Osteocyte (in vitro differentiated cells): ENCODE measurements around the gene CAMSAP1. TPM values are rescaled to one million over a fixed set of nuclear protein-coding genes. Genes with fewer than 3 reads are reported as not detected.
A peak's percentile ranks its signal among the peaks of the same experiment; 100 is the strongest.

Experiments
- DNase-seq: peaks from one replicate; pipeline ENCODE4 v3.0.0; 2021; ENCODE audit warnings: mixed read lengths; ENCODE audit not compliant: unreplicated experiment; ENCODE audit errors: extremely low spot score
- H3K27ac Mint-ChIP-seq: one replicate; pipeline ENCODE4 v1.8.0; 2021; ENCODE audit warnings: mild to moderate bottlenecking, mixed read lengths; ENCODE audit not compliant: unreplicated experiment
- H3K27me3 Mint-ChIP-seq: one replicate; pipeline ENCODE4 v1.8.0; 2021; ENCODE audit warnings: mixed read lengths; ENCODE audit not compliant: unreplicated experiment
- H3K36me3 Mint-ChIP-seq: one replicate; pipeline ENCODE4 v1.8.0; 2021; ENCODE audit warnings: mixed read lengths; ENCODE audit not compliant: unreplicated experiment
- H3K4me1 Mint-ChIP-seq: one replicate; pipeline ENCODE4 v1.8.0; 2021; ENCODE audit warnings: mixed read lengths; ENCODE audit not compliant: unreplicated experiment
- H3K4me3 Mint-ChIP-seq: one replicate; pipeline ENCODE4 v1.8.0; 2021; ENCODE audit warnings: mild to moderate bottlenecking, moderate library complexity, mixed read lengths; ENCODE audit not compliant: unreplicated experiment
- H3K9me3 Mint-ChIP-seq: one replicate; pipeline ENCODE4 v1.8.0; 2021; ENCODE audit warnings: mixed read lengths; ENCODE audit not compliant: unreplicated experiment
- CTCF ChIP-seq: fragments of 200-600 bp; sonication (generic); IDR thresholded peaks from 2 replicates; pipeline ENCODE4 v1.5.0; 2021; ENCODE audit warnings: antibody characterized with exemption, mild to moderate bottlenecking, moderate library complexity
- total RNA-seq: library from RNA; stranded (reverse); gene quantifications from 2 replicates; pipeline ENCODE4 v1.2.1, GENCODE V29; 2021

CAMSAP1 gene
- total RNA-seq, 1 donor from 2014 or later, result 34.4 TPM

GRCh38 chr9:135874859-135875258, 32.5 kb downstream of the CAMSAP1 start:
- H3K27ac Mint-ChIP-seq, result no peak overlapping the region
- H3K4me3 Mint-ChIP-seq, result no peak overlapping the region
- no peak for TF ChIP-seq CTCF
- H3K9me3 Mint-ChIP-seq, result no peaks in the 10 kb centered on the region
- DNase-seq, result no peak
- no peaks in the 10 kb centered on the region for H3K27me3 Mint-ChIP-seq
- peaks cover 29% of the 10 kb centered on the region for H3K4me1 Mint-ChIP-seq
- peaks cover 4% of the 10 kb centered on the region for H3K36me3 Mint-ChIP-seq

- no peak for TF ChIP-seq CTCF
- Mint-ChIP-seq H3K4me1 (peaks cover 14% of the 10 kb centered on the region), H3K9me3 (no peaks in the 10 kb centered on the region), H3K27me3 (no peaks in the 10 kb centered on the region), H3K36me3 (peaks cover 5% of the 10 kb centered on the region), H3K27ac (no peak overlapping the region), H3K4me3 (no peak overlapping the region)
- no peak for DNase-seq
Observed at GRCh38 chr9:135869909-135870308, 37.4 kb downstream of the CAMSAP1 start.

- Mint-ChIP-seq H3K27ac (no peak overlapping the region), H3K27me3 (no peaks in the 10 kb centered on the region), H3K4me3 (no peak overlapping the region), H3K36me3 (peaks cover 12% of the 10 kb centered on the region), H3K9me3 (no peaks in the 10 kb centered on the region), H3K4me1 (peaks cover 19% of the 10 kb centered on the region)
- TF ChIP-seq CTCF, result no peak
- no peak for DNase-seq
Observed at GRCh38 chr9:135865531-135865930, 41.8 kb downstream of the CAMSAP1 start.

- peaks cover 19% of the 10 kb centered on the region for H3K4me1 Mint-ChIP-seq
- no peak overlapping the region for H3K4me3 Mint-ChIP-seq
- H3K27me3 Mint-ChIP-seq, result no peaks in the 10 kb centered on the region
- DNase-seq, result peak; percentile 88
- H3K36me3 Mint-ChIP-seq, result peaks cover 10% of the 10 kb centered on the region
- no peaks in the 10 kb centered on the region for H3K9me3 Mint-ChIP-seq
- H3K27ac Mint-ChIP-seq, result no peak overlapping the region
- peak; percentile 88 for TF ChIP-seq CTCF
Observed at GRCh38 chr9:135864447-135865049, 42.8 kb downstream of the CAMSAP1 start.

GRCh38 chr9:135862809-135863208, 44.5 kb downstream of the CAMSAP1 start:
- H3K4me3 Mint-ChIP-seq, result no peak overlapping the region
- H3K36me3 Mint-ChIP-seq, result peaks cover 10% of the 10 kb centered on the region
- H3K9me3 Mint-ChIP-seq, result no peaks in the 10 kb centered on the region
- DNase-seq, result no peak
- no peaks in the 10 kb centered on the region for H3K27me3 Mint-ChIP-seq
- H3K27ac Mint-ChIP-seq, result no peak overlapping the region
- no peak for TF ChIP-seq CTCF
- peaks cover 15% of the 10 kb centered on the region for H3K4me1 Mint-ChIP-seq
